HCT116 (cell line): ENCODE results near the gene ADIPOR2.

Experiments
- CTCF ChIP-seq, 3 experiments: fragments of 200-600 bp in 1 of 3; sonication (generic) in 1 of 3; IDR thresholded peaks in 2 of 3; conservative IDR thresholded peaks in 1 of 3; 2 replicates each; pipeline ENCODE4 v1.5.1; 2012 to 2017; ENCODE audit warnings: low read depth in 2 of 3, low read length in 2 of 3, antibody characterized with exemption in 1 of 3, borderline replicate concordance in 1 of 3, control low read depth in 1 of 3, mild to moderate bottlenecking in 1 of 3, mixed read lengths in 1 of 3, mixed run types in 1 of 3, moderate library complexity in 1 of 3; ENCODE audit not compliant: insufficient read depth in 1 of 3
- POLR2A ChIP-seq: IDR thresholded peaks from 2 replicates; pipeline ENCODE4 v1.7.0; 2011; ENCODE audit warnings: borderline replicate concordance; ENCODE audit not compliant: insufficient read depth, insufficient read length; ENCODE audit errors: extremely low read depth
- POLR2AphosphoS5 ChIP-seq: IDR thresholded peaks from 2 replicates; pipeline ENCODE4 v1.6.1; 2011; ENCODE audit warnings: mild to moderate bottlenecking, low read depth, low read length, moderate library complexity

GRCh38 chr12:1787714-1788113 is 96.8 kb downstream of the ADIPOR2 start:
- TF ChIP-seq POLR2AphosphoS5 (no peak), POLR2A (no peak), CTCF (IDR thresholded peaks at IDR 0.05 in 2 of 3, conservative IDR thresholded peaks at IDR 0.05 in 1 of 3; ENCODE audit: borderline replicate concordance in 1 of 3, insufficient read depth in 1 of 3, low read depth in 2 of 3, low read length in 2 of 3) (no peak)
